Thoracic aorta (tissue), 2 donors: ENCODE data around the gene CRELD1. TPM values are rescaled to one million over a fixed set of nuclear protein-coding genes. Genes with fewer than 3 reads are reported as not detected.

Experiments used
- ATAC-seq: fragments of 150-250 bp; one replicate; pipeline ENCODE4 v1.8.0; 2017; ENCODE audit warnings: low read depth; ENCODE audit not compliant: insufficient number of reproducible peaks, low FRiP score
- DNase-seq: peaks from one replicate; pipeline ENCODE4 v3.0.0-alpha.2; 2020; ENCODE audit warnings: low spot score
- H3K27ac ChIP-seq, 2 donors: fragments of 200-600 bp; sonication (generic); 1 replicate in 1 of 2; 2 replicates in 1 of 2; pipeline ENCODE4 v1.5.1; 2016; ENCODE audit warnings: mild to moderate bottlenecking in 2 of 2, moderate library complexity in 2 of 2
- H3K27me3 ChIP-seq: fragments of 200-600 bp; sonication (generic); replicated peaks from 2 replicates; pipeline ENCODE4 v1.6.0; 2016; ENCODE audit warnings: mild to moderate bottlenecking; ENCODE audit not compliant: insufficient read depth
- H3K36me3 ChIP-seq: fragments of 200-600 bp; sonication (generic); one replicate; pipeline ENCODE4 v1.5.1; 2016
- H3K4me1 ChIP-seq, 2 donors: fragments of 200-600 bp; sonication (generic); 1 replicate in 1 of 2; 2 replicates in 1 of 2; pipeline versions ENCODE4 v1.5.1 to v1.6.0; 2016; ENCODE audit warnings: low read depth in 2 of 2, mild to moderate bottlenecking in 1 of 2; ENCODE audit not compliant: control insufficient read depth in 1 of 2
- H3K4me3 ChIP-seq: fragments of 200-600 bp; sonication (generic); 2 replicates; pipeline ENCODE4 v1.5.1; 2016; ENCODE audit warnings: mild to moderate bottlenecking
- H3K9me3 ChIP-seq: fragments of 200-600 bp; sonication (generic); 2 replicates; pipeline ENCODE4 v1.5.1; 2016
- CTCF ChIP-seq: fragments of 200-600 bp; sonication (generic); IDR thresholded peaks from one replicate; pipeline ENCODE4 v1.5.1; 2019; ENCODE audit warnings: antibody characterized with exemption
- total RNA-seq, 2 donors: library from RNA; depleted of rRNA; stranded (reverse); fragments of >200 nt; gene quantifications; one replicate each; pipeline versions ENCODE4 v1.1.0 to v1.2.3, GENCODE V29; 2016

The CRELD1 gene
- total RNA-seq, 2 donors from 2014 or later: 37.2 to 37.4 TPM

GRCh38 chr3:9932843-9933560, 632 bp upstream of the CRELD1 start:
- TF ChIP-seq CTCF: peak; percentile 82

GRCh38 chr3:9934235-9934621, 594 bp downstream of the CRELD1 start:
- no peak for TF ChIP-seq CTCF
- Histone ChIP-seq H3K9me3 (no peaks in the 10 kb centered on the region), H3K4me1 (peaks cover 23 to 32% of the 10 kb centered on the region in 2 donors), H3K27me3 (no peaks in the 10 kb centered on the region), H3K4me3 (peak overlapping the region; percentile 94), H3K27ac (peak overlapping the region; percentile 92 to 95), H3K36me3 (peaks cover 20% of the 10 kb centered on the region)
- DNase-seq (no peak), ATAC-seq (no peak)

More at GRCh38 chr3:9932843-9933560, 632 bp upstream of the CRELD1 start:
- H3K36me3 ChIP-seq: peaks cover 24% of the 10 kb centered on the region
- ATAC-seq (peak; percentile 80), DNase-seq (peak; percentile 71)
- peak overlapping the region; percentile 94 for H3K4me3 ChIP-seq
- no peaks in the 10 kb centered on the region for H3K9me3 ChIP-seq
- H3K27me3 ChIP-seq: no peaks in the 10 kb centered on the region
- H3K27ac ChIP-seq: peak overlapping the region; percentile 92 to 95
- H3K4me1 ChIP-seq: peaks cover 23 to 32% of the 10 kb centered on the region in 2 donors

GRCh38 chr3:9934993-9935392, 1.4 kb downstream of the CRELD1 start:
- Histone ChIP-seq H3K4me3 (peak overlapping the region; percentile 94), H3K27ac (peak overlapping the region in 1 of 2 donors; percentile 12), H3K9me3 (no peaks in the 10 kb centered on the region), H3K27me3 (no peaks in the 10 kb centered on the region), H3K4me1 (peaks cover 23 to 32% of the 10 kb centered on the region in 2 donors), H3K36me3 (peaks cover 15% of the 10 kb centered on the region)
- TF ChIP-seq CTCF: no peak
- ATAC-seq: no peak
- DNase-seq: no peak

- peaks cover 11% of the 10 kb centered on the region for H3K36me3 ChIP-seq
- H3K27ac ChIP-seq: no peak overlapping the region
- no peak overlapping the region for H3K4me3 ChIP-seq
- no peaks in the 10 kb centered on the region for H3K9me3 ChIP-seq
- peaks cover 23 to 32% of the 10 kb centered on the region in 2 donors for H3K4me1 ChIP-seq
- DNase-seq (no peak), ATAC-seq (no peak)
- H3K27me3 ChIP-seq: no peaks in the 10 kb centered on the region
- no peak for TF ChIP-seq CTCF
Measured at GRCh38 chr3:9935966-9936510, 2.4 kb downstream of the CRELD1 start.

- ATAC-seq (no peak), DNase-seq (no peak)
Measured at GRCh38 chr3:9937486-9938238, 4.0 kb downstream of the CRELD1 start.

More at GRCh38 chr3:9937486-9938238, 4.0 kb downstream of the CRELD1 start:
- Histone ChIP-seq H3K4me1 (peaks cover 19 to 24% of the 10 kb centered on the region in 2 donors), H3K27me3 (no peaks in the 10 kb centered on the region), H3K27ac (no peak overlapping the region), H3K4me3 (no peak overlapping the region), H3K36me3 (peaks cover 15% of the 10 kb centered on the region), H3K9me3 (no peaks in the 10 kb centered on the region)
- no peak for TF ChIP-seq CTCF
